GM19438 (cell line): ENCODE measurements around the gene ZSCAN2.
"Not testable (repeated sequence)": the region's sequence is repeated elsewhere in the genome, so short reads cannot be mapped to it uniquely, and the experiment has no call there.

Source experiments
- ATAC-seq: cut with Tn5 transposase; IDR thresholded peaks from one replicate; pipeline ENCODE4 v1.9.1; 2021; ENCODE audit warnings: low read depth; ENCODE audit not compliant: unreplicated experiment

The ZSCAN2 gene

DNA sequence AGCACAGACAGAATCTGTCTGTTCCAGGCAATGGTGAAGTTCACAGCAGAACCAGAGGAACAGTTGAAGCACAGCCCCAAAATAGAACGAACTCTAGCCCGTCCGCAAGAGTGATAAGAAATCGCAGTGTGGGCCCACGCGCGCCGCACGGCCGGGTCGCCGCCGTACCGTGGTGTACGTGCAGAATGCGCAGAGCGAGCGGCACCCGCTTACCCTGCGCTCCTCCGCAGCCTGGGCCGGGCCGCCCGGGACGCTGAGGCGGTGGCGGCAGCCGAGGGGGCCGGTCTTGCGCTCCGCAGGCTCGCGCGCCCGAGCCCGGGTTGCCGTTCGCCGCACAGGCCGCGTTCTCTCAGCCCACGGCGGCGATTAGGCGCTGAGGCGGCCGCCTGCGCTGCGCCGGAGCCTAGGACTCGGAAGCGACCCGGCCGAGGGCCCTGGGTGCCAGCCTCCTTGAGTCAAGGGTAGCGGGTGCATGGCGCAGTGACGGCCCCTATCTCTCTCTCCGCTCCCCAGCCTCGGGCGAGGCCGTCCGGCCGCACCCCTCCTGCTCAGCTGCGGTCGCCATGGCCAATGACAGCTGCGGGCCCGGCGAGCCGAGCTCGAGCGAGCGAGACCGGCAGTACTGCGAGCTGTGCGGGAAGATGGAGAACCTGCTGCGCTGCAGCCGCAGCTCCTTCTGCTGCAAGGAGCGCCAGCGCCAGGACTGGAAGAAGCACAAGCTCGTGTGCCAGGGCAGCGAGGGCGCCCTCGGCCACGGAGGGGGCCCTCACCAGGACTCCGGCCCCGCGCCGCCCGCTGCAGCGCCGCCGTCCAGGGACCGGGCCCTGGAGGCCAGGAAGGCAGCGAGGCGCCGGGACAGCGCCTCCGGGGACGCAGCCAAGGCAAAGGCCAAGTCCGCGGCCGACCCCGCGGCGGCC, 32.8 kb downstream of the ZSCAN2 start:
- ATAC-seq, result peak; percentile 53

DNA sequence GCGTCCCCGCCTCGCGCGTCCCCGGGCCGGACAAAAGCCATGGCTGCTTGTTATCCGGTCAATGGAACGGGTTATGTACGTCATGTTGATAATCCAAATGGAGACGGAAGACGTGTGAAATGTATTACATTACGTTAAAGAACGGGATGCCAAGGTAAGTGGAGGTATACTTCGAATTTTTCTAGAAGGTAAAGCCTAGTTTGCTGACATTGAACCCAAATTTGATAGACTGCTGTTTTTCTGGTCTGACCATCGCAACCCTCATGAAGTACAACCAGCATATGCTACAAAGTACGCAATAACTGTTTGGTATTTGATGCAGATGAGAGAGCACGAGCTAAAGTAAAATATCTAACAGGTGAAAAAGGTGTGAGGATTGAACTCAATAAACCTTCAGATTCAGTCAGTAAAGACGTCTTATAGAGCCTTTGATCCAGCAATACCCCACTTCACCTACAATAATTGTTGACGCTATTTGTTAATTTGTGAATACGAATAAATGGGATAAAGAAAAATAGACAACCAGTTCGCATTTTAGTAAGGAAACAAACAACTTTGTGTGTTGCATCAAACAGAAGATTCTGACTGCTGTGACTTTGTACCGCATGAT, 33.5 kb downstream of the ZSCAN2 start:
- ATAC-seq, result no peak

DNA sequence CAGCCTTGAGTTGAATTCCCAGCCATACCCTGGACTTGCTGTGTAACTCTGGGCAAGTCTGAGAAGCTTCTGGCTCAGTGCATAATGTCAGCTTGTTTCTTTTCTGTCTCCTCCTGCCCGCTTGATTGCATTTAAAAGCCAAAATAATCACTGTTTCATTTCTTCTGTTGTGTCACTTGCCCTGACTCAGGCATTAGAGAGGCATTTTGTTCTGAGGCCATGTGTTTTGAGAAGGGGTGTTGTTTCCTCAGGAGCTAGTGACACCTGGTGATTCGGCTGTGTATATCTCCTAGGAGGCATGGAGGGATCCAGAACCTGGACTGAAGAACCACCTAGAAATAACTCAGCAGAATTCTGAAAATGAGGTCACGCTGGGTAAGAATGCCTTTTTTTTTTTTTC, 37.3 kb downstream of the ZSCAN2 start:
- ATAC-seq, result no peak

DNA sequence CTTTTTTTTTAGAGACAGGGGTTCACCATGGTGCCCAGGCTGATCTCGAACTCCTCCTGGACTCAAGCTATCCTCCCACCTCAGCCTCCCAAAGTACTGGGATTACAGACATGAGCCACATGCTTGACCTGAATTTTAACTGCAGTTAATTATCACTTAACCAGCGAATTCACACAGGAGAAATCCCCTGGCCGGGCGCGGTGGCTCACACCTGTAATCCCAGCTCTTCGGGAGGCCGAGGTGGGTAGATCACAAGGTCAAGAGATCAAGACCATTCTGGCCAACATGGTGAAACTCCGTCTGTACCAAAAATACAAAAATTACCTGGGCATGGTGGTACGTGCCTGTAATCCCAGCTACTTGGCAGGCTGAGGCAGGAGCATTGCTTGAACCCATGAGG, 41.1 kb downstream of the ZSCAN2 start:
- ATAC-seq, result not testable (repeated sequence)

DNA sequence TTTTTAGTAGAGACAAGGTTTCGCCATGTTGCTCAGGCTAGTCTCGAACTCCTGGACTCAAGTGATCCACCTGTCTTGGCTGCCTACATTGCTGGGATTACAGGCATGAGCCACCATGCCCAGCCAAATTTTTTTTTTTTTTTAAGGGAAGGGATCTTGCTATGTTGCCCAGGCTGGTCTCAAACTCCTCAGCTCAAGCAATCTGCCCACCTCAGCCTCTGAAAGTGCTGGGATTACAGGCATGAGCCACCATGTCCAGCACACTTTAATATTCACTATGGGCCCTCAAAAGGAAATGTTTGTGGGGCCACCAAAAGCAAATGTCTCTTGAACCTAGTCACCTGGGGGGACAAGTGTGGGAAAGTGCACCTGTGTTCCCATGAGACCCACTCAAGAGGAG, 41.8 kb downstream of the ZSCAN2 start:
- ATAC-seq, result not testable (repeated sequence)

DNA sequence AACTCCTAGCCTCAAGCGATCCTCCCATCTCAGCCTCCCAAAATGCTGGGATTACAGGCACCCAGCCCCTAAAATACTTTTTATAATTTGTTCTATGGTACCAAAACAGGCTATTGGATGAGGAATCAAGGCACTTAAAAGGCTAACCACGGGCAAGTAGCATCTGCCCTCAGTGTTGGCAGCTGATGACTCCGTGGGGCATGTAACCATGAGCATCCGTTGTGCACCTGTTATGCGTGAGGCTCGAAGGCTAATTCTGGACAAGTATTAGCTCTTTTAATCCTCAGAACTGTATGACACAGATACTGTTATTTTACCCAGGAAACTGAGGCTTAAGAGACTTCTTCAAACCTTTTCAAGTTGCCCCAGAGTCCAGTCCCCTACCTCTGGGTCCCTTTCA, 43.0 kb downstream of the ZSCAN2 start:
- no peak for ATAC-seq

DNA sequence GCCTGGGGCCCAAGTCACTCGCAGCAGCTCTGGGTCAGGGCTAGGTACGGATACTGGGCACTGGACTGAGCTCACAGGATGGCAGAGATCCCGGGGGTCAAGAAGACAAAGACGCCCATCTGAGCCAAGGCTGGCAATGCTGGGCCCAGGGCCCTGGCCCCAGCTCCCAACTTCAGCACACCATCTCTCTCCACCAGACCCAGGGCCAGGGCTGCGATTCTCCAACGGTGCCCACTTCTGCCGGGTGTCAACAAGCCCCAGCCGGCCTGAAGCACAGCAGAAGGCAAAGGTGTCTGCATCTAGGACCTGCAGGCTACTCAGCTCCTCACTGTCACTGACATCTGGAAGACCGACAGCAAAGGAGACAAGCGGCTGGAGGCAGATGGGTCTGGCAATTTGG, 44.7 kb downstream of the ZSCAN2 start:
- no peak for ATAC-seq

DNA sequence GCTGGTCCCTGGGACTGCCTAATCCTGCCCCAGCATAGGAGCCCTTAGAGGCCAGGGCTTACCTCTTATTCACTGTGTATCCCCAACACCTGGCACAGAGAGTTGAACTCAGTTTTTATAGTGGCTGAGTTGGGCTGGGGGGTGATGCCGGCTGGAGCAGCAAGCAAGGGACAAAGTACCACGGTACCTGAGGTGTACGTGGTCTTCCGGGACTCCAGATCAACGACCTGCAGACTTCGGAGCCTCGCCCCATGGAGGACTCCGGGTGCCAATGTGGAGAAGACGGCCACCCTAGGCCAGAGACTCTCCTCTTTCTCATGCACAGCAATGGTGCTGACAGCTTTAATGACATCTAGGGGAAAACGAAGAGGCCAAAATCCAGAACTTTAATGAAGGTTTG, 45.2 kb downstream of the ZSCAN2 start:
- no peak for ATAC-seq

DNA sequence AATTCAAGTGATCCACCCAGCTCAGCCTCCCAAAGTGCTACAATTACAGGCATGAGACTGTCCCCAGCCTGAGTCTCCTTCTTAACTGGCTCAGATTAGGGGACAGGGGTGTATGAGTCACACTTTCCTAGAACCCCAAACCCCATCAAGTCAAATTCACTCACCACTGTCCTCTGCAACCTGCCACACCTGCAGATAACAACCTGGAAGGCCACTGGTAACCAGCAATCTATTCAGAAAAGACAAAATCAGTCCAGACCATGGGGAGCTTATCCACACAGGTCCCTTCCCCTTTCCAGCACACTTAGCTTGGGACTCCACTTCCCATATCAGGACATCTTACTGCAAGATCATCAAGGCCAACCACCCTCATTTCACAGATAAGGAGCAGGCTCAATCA, 46.9 kb downstream of the ZSCAN2 start:
- no peak for ATAC-seq

DNA sequence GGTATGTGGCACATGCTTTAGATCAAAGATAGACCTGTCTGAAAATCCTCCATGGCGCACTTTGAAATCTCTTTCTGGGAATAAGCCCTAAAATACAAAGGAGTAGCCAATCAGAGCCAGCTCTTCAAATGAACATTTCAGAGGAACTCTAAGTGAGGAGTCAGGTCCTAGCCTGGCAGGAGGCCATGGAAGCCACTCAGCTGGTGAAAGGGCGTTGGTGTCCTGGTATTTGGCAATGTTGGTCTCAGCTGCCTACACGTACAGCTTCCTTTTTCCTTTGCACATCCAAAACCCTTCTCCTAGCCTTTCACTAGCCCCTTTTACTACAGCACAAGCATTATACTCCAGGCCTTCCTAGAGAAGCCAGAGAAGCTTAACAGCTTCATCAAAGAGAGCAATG, 47.7 kb downstream of the ZSCAN2 start:
- no peak for ATAC-seq

DNA sequence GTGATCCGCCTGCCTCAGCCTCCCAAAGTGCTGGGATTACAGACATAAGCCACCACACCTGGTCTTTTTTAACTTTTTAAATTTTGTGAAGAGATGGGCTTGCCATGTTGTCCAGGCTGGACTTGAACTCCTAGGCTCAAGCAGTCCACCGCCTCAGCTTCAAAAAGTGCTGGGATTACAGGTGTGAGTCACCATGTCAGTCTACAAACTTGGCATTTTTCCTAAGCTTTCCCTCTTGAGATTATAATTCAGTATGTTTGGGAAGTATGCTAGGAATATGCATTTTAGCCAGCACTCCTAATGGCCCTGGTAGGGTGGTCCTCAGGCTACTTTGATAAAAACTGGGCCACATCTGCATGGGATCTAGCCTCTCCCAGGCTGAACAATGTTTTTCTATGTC, 48.9 kb downstream of the ZSCAN2 start:
- no peak for ATAC-seq

DNA sequence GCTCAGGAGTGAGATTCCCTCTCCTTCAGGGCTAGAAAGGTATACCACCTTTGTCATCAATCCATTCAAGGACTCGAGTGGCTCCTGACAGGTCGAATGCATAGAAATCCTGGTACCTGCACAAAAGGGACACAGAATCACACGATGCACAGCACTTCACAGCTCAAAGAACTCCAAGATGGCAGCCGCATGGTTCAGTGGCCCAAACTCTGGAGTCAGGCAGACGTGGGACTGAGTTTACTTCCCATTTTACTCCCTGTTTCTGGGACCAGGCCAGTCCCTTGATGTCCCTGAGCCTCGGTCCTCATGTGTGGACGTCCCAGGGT, 52.7 kb downstream of the ZSCAN2 start:
- ATAC-seq, result no peak

DNA sequence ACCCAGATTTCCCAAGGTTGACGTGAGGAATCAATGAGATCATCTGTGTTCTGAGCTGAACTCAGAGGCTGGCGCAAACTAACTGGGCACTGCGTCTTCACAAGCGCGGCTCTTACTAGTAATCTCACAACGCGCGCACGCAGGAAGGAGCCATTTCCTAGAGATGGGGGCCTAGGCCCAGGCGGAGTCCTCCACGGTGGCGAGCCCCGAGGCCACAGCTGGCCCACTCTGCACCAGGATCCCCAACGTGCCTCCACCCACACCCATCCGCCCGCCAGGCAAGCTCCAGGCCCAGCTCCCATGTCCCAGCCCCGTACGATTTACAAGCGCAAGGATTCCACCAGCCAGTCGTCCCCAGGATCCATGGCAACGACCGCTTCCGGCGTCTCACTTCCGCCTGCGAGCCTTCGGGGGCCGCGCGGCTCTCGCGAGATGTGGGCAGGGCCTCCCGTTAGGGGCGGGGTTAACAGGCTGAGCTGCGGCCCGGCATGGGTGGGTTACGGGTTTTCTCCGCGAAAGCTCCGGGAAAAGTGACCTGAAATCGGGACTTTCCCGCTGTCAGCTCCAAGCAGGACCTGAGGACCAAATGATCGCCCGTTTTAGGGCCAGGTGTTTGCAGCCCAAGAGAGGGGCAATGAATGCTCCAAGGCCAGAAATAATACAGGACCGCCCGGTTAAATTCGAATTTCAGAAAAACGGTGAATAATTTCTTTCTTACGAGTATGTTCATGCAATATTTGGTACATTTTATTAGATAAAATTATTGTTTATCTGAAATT, 53.3 kb downstream of the ZSCAN2 start, which contains the start of gene WDR73:
TSS of gene WDR73 (minus strand) at position 374 of the 779 bp plus-strand sequence. CDS start at position 365, 9 bp downstream.
- peak; percentile 80 for ATAC-seq

DNA sequence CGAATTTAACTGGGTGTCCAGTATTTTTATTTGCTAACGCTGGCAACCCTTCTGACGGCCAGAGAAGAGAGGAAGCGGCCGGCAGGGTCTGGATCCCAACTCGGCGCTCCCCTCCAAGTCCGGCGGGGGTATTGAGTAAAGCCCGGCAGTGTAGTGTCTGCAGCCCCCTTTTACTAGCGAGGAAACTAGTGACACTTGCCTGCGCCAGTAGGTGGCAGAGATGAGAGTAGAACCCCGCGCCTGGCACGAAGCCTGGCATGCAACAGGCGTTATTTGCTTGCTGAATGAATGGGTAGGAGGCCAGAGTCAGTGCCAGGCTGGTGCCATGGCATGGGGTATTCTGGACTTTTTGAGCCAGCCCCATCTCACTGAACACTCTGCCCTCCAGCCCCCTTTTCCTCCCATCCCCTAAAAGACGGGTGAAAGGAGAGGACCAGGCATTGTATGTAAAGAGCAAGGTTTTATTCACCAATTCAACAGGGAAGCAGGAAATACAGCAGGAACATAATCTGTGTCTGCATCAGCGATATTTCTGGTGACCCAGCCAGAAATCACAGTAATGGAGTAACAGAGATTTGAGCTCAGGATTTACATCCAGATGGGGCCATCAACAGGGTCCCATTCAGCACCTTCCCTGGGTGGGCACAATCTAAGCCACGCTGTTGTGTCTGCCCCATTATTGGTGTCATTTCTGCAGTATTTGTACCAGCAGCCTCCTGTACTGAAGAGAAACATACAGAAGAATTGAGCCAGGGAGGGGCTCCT, 54.1 kb downstream of the ZSCAN2 start:
- peak; percentile 39 for ATAC-seq

DNA sequence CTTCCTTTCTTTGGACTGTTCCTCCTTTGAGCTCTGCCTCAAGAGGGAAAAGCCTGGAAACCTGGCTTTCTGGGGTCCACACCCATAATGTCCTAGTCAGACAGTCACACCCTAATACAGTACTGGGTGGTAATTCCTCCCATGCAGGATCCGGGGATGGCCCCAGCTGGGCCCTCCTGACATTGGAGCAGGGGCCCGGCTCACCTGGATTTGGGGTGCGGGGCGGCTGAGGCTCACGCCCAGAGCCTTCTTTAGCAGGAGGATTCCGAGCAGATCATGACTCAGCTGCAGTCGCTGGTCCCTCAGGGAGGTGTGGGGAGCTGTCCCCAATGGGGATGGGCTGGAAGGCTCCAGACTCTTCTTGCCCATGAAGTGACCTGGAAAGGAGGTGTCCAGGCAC, 56.2 kb downstream of the ZSCAN2 start:
- ATAC-seq, result no peak

DNA sequence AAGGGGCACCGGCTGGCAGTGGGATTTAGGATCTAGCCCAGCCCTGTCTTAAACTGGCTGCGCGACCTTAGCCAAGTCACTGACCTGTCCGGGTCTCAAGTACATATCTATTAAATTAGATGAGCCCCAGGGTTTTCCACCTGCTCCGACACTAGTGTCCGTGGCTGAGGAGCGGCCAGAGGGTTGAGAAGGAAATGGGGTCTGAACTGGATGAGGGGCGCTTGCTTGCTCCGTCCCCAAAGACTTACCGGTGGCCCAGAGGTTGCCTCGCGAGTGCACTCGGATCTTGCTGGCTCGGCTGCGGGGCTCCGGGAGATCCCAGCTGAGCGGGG, 56.9 kb downstream of the ZSCAN2 start:
- no peak for ATAC-seq

DNA sequence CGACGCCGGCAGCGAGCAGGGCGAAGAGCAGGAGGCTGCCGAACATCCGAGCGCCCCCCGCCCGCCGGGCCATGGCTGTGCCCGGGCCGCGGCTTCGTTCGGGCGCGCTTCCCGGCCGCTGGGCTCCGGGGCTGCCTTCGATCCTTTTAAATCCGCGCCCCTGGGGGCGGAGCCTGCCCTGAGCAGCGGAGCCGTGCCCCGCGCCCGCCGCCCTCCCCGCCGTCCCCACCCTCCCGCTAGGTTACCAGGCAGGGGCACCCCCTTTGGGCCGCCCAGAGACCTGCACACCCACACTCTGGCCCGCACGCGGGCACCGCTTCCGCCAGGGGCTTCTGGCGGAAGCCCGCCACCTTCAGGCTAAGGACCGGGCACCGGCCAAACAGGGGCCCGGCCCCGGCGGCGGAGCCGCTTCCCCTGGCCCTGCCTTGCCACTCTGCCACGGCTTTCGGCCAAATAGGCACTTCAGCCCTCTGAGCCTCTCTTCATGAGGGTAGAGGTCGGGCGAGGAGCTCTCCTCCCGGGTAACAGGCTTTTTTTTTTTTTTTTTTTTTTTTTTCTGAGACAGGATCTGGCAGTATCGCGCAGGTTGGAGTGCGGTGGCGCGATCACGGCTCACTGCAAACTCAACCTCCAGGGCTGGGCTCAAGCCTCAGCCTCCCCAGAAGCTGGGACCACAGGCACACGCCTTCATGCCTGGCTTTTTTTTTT, 57.4 kb downstream of the ZSCAN2 start, which contains the start of gene NMB:
TSS of gene NMB (minus strand) at position 120 of the 708 bp plus-strand sequence. CDS start at position 73, 47 bp downstream.
- ATAC-seq, result peak; percentile 44

DNA sequence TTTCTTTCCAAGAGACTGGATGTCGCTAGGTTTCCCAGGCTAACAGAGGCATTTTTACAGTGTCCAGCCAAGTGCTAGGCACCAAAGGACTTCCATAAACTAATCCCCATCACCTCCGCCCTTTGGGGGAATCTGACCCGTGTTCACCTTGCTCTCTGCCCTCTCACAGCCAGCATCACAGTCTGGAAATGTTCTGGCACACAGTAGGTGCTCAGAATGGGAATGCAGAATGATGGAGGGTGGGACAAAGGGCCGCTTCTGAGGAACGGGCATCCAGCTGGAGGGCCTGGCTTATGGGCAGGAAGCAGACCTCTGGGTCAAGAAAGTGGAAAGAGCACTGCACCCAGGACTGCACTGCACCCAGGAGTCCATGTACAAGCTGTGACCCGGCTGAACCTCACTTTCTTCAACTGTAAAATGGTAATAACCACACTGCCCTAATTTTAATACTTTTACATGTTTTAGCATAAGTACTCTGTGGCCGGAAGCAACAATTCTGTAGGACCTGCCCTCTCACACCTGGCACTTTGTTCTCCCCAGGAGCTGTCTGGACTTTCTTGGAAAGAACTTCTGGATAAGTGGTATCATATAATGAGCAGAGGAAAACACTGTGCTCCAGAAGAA, 58.1 kb downstream of the ZSCAN2 start:
- ATAC-seq, result no peak

DNA sequence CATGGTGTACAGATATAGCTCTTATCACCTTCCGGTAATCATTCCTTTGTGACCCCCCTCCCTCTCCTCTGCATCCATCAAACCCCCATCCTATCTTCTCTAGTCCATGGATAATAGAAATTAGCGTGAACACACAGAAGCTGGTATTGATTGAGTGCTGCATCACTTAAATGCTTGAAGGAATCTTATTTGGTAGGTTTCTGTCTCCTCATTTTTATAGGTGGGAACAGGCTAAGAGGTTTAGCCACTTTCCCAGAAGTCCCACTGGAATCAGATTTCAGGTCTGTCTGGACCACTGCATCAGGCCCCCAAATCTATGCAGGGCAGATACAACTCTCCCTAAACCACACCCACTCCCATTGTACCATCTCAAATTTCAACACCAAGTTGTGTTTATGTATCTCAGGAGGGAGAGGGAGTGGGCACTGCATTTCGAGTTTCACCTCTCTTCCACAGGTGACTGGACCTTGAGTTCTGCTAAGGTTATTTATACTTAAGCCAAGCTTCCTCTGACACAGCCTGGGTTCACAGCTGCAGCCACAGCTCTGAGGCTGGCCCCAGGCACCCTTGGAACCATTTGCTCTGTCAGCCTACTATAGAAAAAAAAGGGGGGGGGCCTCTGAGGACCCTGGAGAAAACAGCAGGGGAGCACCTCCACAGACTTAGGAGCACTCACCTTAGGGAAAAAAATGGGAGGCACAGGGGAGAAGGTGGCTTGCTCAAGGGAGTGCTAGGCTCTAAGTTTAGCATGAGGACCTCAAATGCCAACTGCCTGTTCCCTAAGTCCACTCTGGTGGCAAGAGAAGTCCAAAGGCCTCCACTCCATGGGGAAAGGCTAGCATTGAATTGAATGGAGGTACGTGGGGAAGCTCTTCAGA, 59.3 kb downstream of the ZSCAN2 start:
- ATAC-seq, result no peak
